Neural cell (in vitro differentiated cells): ENCODE results near the gene ITGAX.

Experiments used
- EZH2 ChIP-seq: fragments of 200-600, 300-800 bp; shearing (Covaris generic), sonication (generic); IDR thresholded peaks from 2 replicates; pipeline ENCODE4 v1.6.1; 2014; ENCODE audit warnings: antibody characterized with exemption, low read length, borderline replicate concordance, mild to moderate bottlenecking; ENCODE audit not compliant: insufficient read depth, poor library complexity, severe bottlenecking
- TF ChIP-seq, protein P1 (sequence below): fragments of 450-650 bp; IDR thresholded peaks from 2 replicates; pipeline ENCODE4 v1.5.1; 2014; ENCODE audit warnings: antibody characterized with exemption, mild to moderate bottlenecking, moderate library complexity; ENCODE audit not compliant: poor library complexity, severe bottlenecking

DNA sequence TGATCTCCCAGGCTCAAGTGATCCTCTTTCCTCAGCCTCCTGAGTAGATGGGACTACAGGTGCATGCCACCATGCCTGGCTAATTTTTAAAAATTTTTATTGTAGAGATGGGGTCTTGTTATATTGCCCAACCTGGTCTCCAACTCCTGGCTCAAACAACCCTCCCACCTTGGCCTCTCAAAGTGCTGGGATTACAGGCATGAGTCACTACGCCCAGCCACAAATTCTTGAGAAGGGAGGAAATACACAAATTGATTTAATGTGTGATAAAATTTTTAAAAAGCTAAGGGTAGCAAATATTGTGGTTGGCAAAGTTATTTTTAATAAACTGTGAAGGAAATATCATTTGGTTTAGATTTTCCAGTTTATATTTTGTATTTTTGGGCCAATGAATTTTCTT, 47.7 kb downstream of the ITGAX start:
- TF ChIP-seq, protein P1, sequence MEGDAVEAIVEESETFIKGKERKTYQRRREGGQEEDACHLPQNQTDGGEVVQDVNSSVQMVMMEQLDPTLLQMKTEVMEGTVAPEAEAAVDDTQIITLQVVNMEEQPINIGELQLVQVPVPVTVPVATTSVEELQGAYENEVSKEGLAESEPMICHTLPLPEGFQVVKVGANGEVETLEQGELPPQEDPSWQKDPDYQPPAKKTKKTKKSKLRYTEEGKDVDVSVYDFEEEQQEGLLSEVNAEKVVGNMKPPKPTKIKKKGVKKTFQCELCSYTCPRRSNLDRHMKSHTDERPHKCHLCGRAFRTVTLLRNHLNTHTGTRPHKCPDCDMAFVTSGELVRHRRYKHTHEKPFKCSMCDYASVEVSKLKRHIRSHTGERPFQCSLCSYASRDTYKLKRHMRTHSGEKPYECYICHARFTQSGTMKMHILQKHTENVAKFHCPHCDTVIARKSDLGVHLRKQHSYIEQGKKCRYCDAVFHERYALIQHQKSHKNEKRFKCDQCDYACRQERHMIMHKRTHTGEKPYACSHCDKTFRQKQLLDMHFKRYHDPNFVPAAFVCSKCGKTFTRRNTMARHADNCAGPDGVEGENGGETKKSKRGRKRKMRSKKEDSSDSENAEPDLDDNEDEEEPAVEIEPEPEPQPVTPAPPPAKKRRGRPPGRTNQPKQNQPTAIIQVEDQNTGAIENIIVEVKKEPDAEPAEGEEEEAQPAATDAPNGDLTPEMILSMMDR = no peak
- no peak for TF ChIP-seq EZH2
